Fibroblast of lung (primary cell): Measurements from ENCODE around the gene SMARCD1.

Experiments used
- CTCF ChIP-seq, 2 donors: IDR thresholded peaks in 1 of 2; conservative IDR thresholded peaks in 1 of 2; 1 replicate in 1 of 2; 2 replicates in 1 of 2; pipeline ENCODE4 v1.5.1; 2011 to 2012; ENCODE audit warnings: low read length in 2 of 2, control low read depth in 1 of 2, inconsistent platforms in 1 of 2, low read depth in 1 of 2, mild to moderate bottlenecking in 1 of 2
- EZH2 ChIP-seq: IDR thresholded peaks from 2 replicates; pipeline ENCODE4 v1.5.1; 2012; ENCODE audit warnings: low read length, control low read depth, mild to moderate bottlenecking; ENCODE audit errors: missing control alignments

GRCh38 chr12:50053583-50053982, 31.6 kb upstream of the SMARCD1 start:
- TF ChIP-seq CTCF (conservative IDR thresholded peaks at IDR 0.05 in 1 of 2, IDR thresholded peaks at IDR 0.05 in 1 of 2; ENCODE audit: low read depth in 1 of 2, low read length in 2 of 2) (no peak), EZH2 (no peak)
